ENCODE measurements around the gene TXNIP.

The TXNIP gene

GRCh38 chr1:145986551-145986950 lies 9.8 kb downstream of the TXNIP start:
- in situ Hi-C loops (cut with MboI; ENCODE audit: low sequenced_read_pairs): loop anchor here (10.0 kb wide), 1 partner anchor 62 kb away; the partner anchor contains the start of gene RBM8A

DNA sequence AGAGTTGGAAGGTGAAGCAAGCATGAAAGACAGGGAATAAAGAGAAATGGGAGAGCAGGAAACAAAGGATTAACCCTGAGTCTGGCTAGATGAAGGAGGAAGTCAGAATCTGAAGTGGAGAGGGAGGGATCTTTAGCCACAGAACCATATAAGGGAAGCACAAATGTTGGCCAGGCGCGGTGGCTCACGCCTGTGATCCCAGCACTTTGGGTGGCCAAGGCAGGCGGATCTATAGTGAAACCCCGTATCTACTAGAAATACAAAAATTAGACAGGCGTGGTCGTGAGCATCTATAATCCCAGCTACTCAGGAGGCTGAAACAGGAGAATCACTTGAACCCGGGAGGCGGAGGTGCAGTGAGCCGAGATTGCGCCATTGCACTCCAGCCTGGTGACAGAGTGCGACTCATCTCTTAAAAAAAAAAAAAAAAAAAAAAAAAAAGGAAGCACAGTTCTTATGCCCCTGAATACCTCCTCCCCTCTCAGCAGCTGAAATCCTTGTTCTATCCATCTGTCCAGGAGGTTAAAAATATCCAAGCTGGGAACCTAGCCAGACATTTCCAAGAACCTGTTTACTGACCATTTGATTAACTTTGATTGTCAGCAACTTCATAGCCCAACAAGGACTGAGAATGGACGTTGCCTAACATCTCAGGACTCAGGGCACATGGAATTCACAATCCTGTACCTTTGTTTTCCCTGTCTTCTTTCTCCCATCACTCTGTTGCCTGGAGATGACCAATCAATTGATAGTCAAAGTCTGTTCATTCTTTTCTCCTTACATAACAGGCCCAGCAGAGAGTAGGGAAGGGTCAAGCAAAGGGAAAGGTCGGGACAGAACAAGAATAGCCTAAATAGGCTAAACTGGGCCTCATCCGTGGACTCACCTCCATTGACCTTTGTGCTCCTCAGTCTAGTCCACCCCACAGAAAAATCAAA lies 10.6 kb downstream of the TXNIP start:
- in situ Hi-C loops (cut with MboI; ENCODE audit: low sequenced_read_pairs): loop anchor here (10.0 kb wide), 1 partner anchor 61 kb away; the partner anchor contains the start of gene RBM8A

DNA sequence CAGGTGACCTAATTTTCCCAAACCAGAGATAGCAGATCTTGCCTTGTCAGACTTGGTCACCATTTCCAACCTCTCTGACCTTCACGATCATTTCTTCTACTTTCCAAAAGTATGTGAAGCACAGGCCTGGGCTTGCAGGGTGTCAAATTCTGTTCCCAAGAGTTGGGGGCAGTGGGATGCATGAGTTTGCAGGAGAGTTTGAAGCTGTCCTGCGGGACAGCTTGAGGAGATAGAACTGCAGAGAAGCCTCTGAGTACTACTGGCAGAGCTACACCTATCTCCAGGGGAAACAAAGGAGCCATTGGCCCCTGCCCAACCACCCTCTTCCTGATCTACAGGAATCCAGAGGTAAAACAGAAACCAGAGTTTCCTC lies 11.3 kb downstream of the TXNIP start:
- in situ Hi-C loops (cut with MboI; ENCODE audit: low sequenced_read_pairs): loop anchor here (10.0 kb wide), 1 partner anchor 60 kb away; the partner anchor contains the start of gene RBM8A

DNA sequence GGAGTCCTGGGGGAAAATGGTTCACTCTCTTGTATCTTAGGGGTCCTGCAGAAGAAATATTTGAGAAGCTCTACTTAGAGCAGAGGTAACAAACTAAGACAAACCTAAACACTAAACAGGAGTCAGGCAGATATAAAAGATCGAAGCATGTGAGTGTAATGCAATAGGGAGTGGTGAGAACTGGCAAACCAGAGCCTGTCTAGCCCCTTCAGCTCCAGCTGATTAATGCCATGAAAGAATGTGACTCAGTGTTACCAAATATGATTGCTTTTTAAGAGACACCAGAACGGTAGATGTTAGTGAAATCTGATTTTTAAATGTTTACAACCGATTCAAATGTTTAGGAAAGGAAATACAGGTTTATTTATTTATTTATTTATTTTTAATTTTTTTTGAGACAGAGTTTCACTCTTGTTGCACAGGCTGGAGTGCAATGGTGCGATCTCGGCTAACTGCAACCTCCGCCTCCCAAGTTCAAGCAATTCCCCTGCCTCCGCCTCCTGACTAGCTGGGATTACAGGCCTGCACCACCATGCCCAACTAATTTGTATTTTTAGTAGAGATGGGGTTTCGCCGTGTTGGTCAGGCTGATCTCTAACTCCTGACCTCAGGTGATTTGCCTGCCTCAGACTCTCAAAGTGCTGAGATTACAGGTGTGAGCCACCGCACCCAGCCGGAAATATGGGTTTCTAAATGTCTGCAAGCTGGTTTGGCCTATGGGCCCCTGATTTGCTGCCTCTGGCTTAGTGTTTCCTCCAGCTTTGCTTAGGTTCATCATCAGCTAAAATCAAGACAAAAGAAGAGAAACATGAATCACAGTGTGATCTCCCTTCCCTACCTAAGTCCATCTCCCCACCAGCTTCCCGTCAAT lies 12.2 kb downstream of the TXNIP start:
- in situ Hi-C loops (cut with MboI; ENCODE audit: low sequenced_read_pairs): loop anchor here (10.0 kb wide), 1 partner anchor 59 kb away; the partner anchor contains the start of gene RBM8A

GRCh38 chr1:145983206-145983675 lies 13.1 kb downstream of the TXNIP start:
- in situ Hi-C loops (cut with MboI; ENCODE audit: low sequenced_read_pairs): loop anchor here (10.0 kb wide), 1 partner anchor 58 kb away; the partner anchor contains the start of gene RBM8A

GRCh38 chr1:145982010-145982723 lies 14.2 kb downstream of the TXNIP start:
- in situ Hi-C loops (cut with MboI; ENCODE audit: low sequenced_read_pairs): loop anchor here (10.0 kb wide), 1 partner anchor 57 kb away; the partner anchor contains the start of gene RBM8A

- in situ Hi-C loops (cut with MboI; ENCODE audit: low sequenced_read_pairs): loop anchor here (10.0 kb wide), 1 partner anchor 56 kb away; the partner anchor contains the start of gene RBM8A
Observed at GRCh38 chr1:145980457-145980994, 15.9 kb downstream of the TXNIP start.

- in situ Hi-C loops (cut with MboI; ENCODE audit: low sequenced_read_pairs): loop anchor here (10.0 kb wide), 1 partner anchor 55 kb away; the partner anchor contains the start of gene RBM8A
Observed at GRCh38 chr1:145979746-145980456, 16.5 kb downstream of the TXNIP start.

GRCh38 chr1:145978854-145979745 lies 17.3 kb downstream of the TXNIP start:
- in situ Hi-C loops (cut with MboI; ENCODE audit: low sequenced_read_pairs): no loop called here

DNA sequence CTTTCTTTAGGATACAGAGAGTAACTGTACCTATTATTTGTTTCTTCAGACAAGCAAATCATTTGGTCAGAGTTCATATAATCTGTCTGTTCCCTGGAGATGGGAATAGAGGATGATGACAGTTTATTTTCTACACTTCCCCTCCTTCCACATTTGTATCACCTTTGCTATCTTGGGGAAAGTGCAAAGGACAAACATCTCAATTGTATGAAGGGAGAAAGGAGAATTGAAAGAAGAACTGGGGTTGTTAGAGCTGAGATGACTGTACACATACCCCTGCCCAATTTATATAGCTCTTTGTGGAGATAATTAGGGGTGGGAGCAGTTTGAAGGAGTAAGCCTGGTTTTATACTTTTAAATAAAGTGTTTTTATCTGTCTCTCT lies 17.9 kb downstream of the TXNIP start:
- in situ Hi-C loops (cut with MboI; ENCODE audit: low sequenced_read_pairs): no loop called here

- in situ Hi-C loops (cut with MboI; ENCODE audit: low sequenced_read_pairs): no loop called here
Observed at GRCh38 chr1:145977486-145978470, 18.6 kb downstream of the TXNIP start.

GRCh38 chr1:145977016-145977415 lies 19.4 kb downstream of the TXNIP start:
- in situ Hi-C loops (cut with MboI; ENCODE audit: low sequenced_read_pairs): no loop called here

DNA sequence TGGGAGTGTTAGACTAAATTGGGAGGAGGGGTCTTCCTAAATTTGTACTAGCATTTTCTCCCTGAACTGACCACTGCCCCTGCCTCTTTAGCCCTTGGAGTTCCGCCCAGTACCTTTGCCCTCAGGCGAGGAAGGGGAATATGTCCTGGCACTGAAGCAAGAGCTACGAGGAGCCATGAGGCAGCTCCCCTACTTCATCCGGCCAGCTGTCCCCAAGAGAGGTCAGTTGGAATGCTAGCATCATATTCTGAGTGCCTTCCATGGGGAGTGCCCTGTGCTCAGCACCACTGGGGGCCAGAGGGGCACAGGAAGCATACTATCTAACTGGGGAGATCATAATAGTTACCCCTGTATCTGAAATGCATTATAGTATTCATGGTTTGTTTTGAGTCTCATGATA lies 21.2 kb downstream of the TXNIP start:
- in situ Hi-C loops (cut with MboI; ENCODE audit: low sequenced_read_pairs): no loop called here

GRCh38 chr1:145974721-145975120 lies 21.7 kb downstream of the TXNIP start:
- in situ Hi-C loops (cut with MboI; ENCODE audit: low sequenced_read_pairs): loop anchor here (5.0 kb wide), 1 partner anchor 33 kb away; no protein-coding TSS in a partner anchor

DNA sequence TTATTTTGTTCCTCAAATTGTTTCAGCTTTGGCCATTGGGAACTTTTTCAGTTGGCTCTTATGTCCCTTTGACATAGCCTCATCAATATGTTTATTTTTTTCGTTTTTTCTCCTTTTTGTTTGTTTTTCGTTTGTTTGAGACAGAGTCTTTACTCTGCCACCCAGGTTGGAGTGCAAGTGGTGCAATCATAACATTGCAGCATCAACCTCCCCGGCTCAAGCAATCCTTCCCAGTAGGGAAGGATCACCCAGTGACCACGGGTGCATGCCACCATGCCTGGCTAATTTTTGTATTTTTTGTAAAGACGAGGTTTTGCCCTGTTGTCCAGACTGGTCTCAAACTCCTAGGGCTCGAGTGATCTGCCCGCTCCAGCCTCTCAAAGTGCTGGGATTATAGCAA lies 23.8 kb downstream of the TXNIP start:
- in situ Hi-C loops (cut with MboI; ENCODE audit: low sequenced_read_pairs): loop anchor here (5.0 kb wide), 1 partner anchor 35 kb away; no protein-coding TSS in a partner anchor

- in situ Hi-C loops (cut with MboI; ENCODE audit: low sequenced_read_pairs): loop anchor here (10.0 kb wide), 1 partner anchor 112 kb away; the partner anchor contains the start of gene PIAS3
Observed at GRCh38 chr1:145967288-145967687, 29.1 kb downstream of the TXNIP start.

All from HL-60/S4 (cell line).